ENCODE measurements around the gene SHISA6. TPM values are rescaled to one million over a fixed set of nuclear protein-coding genes. Genes with fewer than 3 reads are reported as not detected.

The SHISA6 gene
- total RNA-seq, 1 donor from 2014 or later = not detected

DNA sequence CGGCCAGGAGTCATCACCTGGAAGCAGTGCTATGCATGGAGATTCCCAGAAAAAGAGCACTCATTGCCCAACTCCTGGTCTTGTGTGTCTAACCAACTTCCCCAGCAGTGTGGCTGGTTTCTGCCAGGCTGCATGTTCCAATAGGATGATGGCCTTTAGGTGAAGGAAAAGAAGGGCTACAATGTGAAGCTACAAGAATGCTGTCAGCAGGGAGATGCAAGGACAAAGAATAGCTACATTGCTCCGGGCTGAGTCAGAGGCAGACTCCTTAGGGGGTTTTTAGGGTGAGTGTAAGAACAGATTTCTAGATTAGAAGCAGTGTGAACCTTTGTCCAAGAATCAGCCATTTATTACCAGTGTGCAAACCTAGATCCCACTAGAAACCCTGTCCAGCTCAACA, 294.2 kb downstream of the SHISA6 start:
- Histone ChIP-seq H3K27ac (ENCODE audit: low read depth, low read length) (no peak overlapping the region), H3K9me3 (ENCODE audit: insufficient read depth, low read depth, low read length) (no peaks in the 10 kb centered on the region), H4K20me1 (ENCODE audit: insufficient read depth, low read length) (no peaks in the 10 kb centered on the region), H3K4me3 (ENCODE audit: insufficient read depth, low read depth, low read length) (no peak overlapping the region), H3K27me3 (ENCODE audit: insufficient read depth, low read length) (no peaks in the 10 kb centered on the region), H3K36me3 (ENCODE audit: insufficient read depth, low read length) (no peaks in the 10 kb centered on the region), H3K79me2 (ENCODE audit: insufficient read depth, low read length) (no peaks in the 10 kb centered on the region), H3K4me1 (ENCODE audit: insufficient read depth, low read length) (no peaks in the 10 kb centered on the region), H3K9ac (ENCODE audit: low read length) (no peak overlapping the region), H3K4me2 (ENCODE audit: low read length) (no peak overlapping the region), H2AFZ (ENCODE audit: low read depth, low read length) (no peak overlapping the region)
- Mint-ChIP-seq H3K36me3 (ENCODE audit: low read depth, unreplicated experiment) (no peaks in the 10 kb centered on the region), H3K4me1 (ENCODE audit: low read depth, unreplicated experiment) (no peaks in the 10 kb centered on the region), H3K27me3 (ENCODE audit: low read depth, unreplicated experiment) (no peaks in the 10 kb centered on the region), H3K4me3 (ENCODE audit: unreplicated experiment) (no peak overlapping the region), H3K27ac (ENCODE audit: unreplicated experiment) (no peak overlapping the region), H3K9me3 (ENCODE audit: unreplicated experiment) (peaks cover 16% of the 10 kb centered on the region)
- no peak for TF ChIP-seq EZH2 (IDR thresholded peaks at IDR 0.05; ENCODE audit: insufficient read depth, low read length)
- DNase-seq (ENCODE audit: low read depth) (no peak), FAIRE-seq (no peak)

DNA sequence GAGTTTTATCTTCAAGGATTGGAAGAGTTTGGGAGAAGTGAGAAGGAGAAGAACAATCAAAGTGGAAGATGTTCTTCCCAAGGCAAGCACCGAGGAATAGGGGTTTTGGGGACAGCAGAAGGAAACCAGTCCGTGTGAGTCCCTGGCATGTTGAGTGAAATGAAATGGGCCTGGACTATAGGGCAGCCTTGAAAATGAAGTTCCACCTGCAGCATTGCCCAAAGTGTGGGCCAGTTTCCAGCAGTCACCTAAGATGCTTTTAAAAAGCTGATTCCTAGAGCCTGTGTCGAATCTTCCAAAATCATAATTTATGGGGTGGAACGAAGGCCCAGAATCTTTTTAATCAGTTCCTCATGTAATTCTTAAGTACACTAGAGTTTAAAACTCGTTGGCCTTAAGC, 297.4 kb downstream of the SHISA6 start:
- Mint-ChIP-seq H3K36me3 (ENCODE audit: low read depth, unreplicated experiment) (no peaks in the 10 kb centered on the region), H3K27me3 (ENCODE audit: low read depth, unreplicated experiment) (no peaks in the 10 kb centered on the region), H3K4me1 (ENCODE audit: low read depth, unreplicated experiment) (no peaks in the 10 kb centered on the region), H3K4me3 (ENCODE audit: unreplicated experiment) (no peak overlapping the region), H3K9me3 (ENCODE audit: unreplicated experiment) (peaks cover 6% of the 10 kb centered on the region), H3K27ac (ENCODE audit: unreplicated experiment) (no peak overlapping the region)
- no peak overlapping the region for H2AFZ ChIP-seq (ENCODE audit: low read depth, low read length)
- no peaks in the 10 kb centered on the region for H3K4me1 ChIP-seq (ENCODE audit: insufficient read depth, low read length)
- H3K27me3 ChIP-seq (ENCODE audit: insufficient read depth, low read length) = no peaks in the 10 kb centered on the region
- TF ChIP-seq CTCF (IDR thresholded peaks at IDR 0.05; ENCODE audit: insufficient read depth, low read depth, low read length) (no peak), EZH2 (IDR thresholded peaks at IDR 0.05; ENCODE audit: insufficient read depth, low read length) (no peak)
- no peak for FAIRE-seq
- H3K9me3 ChIP-seq (ENCODE audit: insufficient read depth, low read depth, low read length) = no peaks in the 10 kb centered on the region
- H3K4me3 ChIP-seq (ENCODE audit: insufficient read depth, low read depth, low read length) = no peak overlapping the region
- no peaks in the 10 kb centered on the region for H4K20me1 ChIP-seq (ENCODE audit: insufficient read depth, low read length)
- no peak for DNase-seq (ENCODE audit: low read depth)
- H3K4me2 ChIP-seq (ENCODE audit: low read length) = no peak overlapping the region
- no peaks in the 10 kb centered on the region for H3K36me3 ChIP-seq (ENCODE audit: insufficient read depth, low read length)
- no peaks in the 10 kb centered on the region for H3K79me2 ChIP-seq (ENCODE audit: insufficient read depth, low read length)
- no peak overlapping the region for H3K27ac ChIP-seq (ENCODE audit: low read depth, low read length)
- no peak overlapping the region for H3K9ac ChIP-seq (ENCODE audit: low read length)

- Histone ChIP-seq H3K36me3 (ENCODE audit: insufficient read depth, low read length) (no peaks in the 10 kb centered on the region), H4K20me1 (ENCODE audit: insufficient read depth, low read length) (no peaks in the 10 kb centered on the region), H3K4me1 (ENCODE audit: insufficient read depth, low read length) (no peaks in the 10 kb centered on the region), H3K4me2 (ENCODE audit: low read length) (no peak overlapping the region), H3K27me3 (ENCODE audit: insufficient read depth, low read length) (no peaks in the 10 kb centered on the region), H3K27ac (ENCODE audit: low read depth, low read length) (no peak overlapping the region), H3K9me3 (ENCODE audit: insufficient read depth, low read depth, low read length) (no peaks in the 10 kb centered on the region), H3K79me2 (ENCODE audit: insufficient read depth, low read length) (no peaks in the 10 kb centered on the region), H2AFZ (ENCODE audit: low read depth, low read length) (no peak overlapping the region), H3K9ac (ENCODE audit: low read length) (no peak overlapping the region), H3K4me3 (ENCODE audit: insufficient read depth, low read depth, low read length) (no peak overlapping the region)
- Mint-ChIP-seq H3K27ac (ENCODE audit: unreplicated experiment) (no peak overlapping the region), H3K4me1 (ENCODE audit: low read depth, unreplicated experiment) (no peaks in the 10 kb centered on the region), H3K36me3 (ENCODE audit: low read depth, unreplicated experiment) (no peaks in the 10 kb centered on the region), H3K9me3 (ENCODE audit: unreplicated experiment) (peaks cover 6% of the 10 kb centered on the region), H3K4me3 (ENCODE audit: unreplicated experiment) (no peak overlapping the region), H3K27me3 (ENCODE audit: low read depth, unreplicated experiment) (no peaks in the 10 kb centered on the region)
- TF ChIP-seq EZH2 (IDR thresholded peaks at IDR 0.05; ENCODE audit: insufficient read depth, low read length) = no peak
- no peak for TF ChIP-seq CTCF (IDR thresholded peaks at IDR 0.05; ENCODE audit: insufficient read depth, low read depth, low read length)
- FAIRE-seq = no peak
- DNase-seq (ENCODE audit: low read depth) = no peak
Observed at GRCh38 chr17:11539637-11540036, 298.6 kb downstream of the SHISA6 start.

All from astrocyte (in vitro differentiated cells and primary cell).